Transverse colon (tissue), 4 donors: ENCODE data around the gene ABCD1. TPM values are rescaled to one million over a fixed set of nuclear protein-coding genes. Genes with fewer than 3 reads are reported as not detected.
A peak's percentile ranks its signal among the peaks of the same experiment; 100 is the strongest.

Experiments used
- DNase-seq: peaks from one replicate; pipeline ENCODE4 v3.0.0-alpha.2; 2019
- H3K27ac ChIP-seq, 4 donors: fragments of 200-600 bp; sonication (generic); 2 replicates each; pipeline ENCODE4 v1.5.1; 2016 to 2018; ENCODE audit warnings: inconsistent platforms in 4 of 4
- H3K27me3 ChIP-seq: fragments of 200-600 bp; sonication (generic); 2 replicates; pipeline ENCODE4 v1.5.1; 2017; ENCODE audit warnings: inconsistent platforms
- H3K36me3 ChIP-seq, 4 donors: fragments of 200-600 bp; sonication (generic); 2 replicates each; pipeline ENCODE4 v1.5.1; 2017 to 2019; ENCODE audit warnings: inconsistent platforms in 4 of 4
- H3K4me1 ChIP-seq, 4 donors: fragments of 200-600 bp; sonication (generic); 2 replicates each; pipeline ENCODE4 v1.5.1; 2017 to 2020; ENCODE audit warnings: inconsistent platforms in 4 of 4
- H3K4me3 ChIP-seq, 4 donors: fragments of 200-600 bp; sonication (generic); 1 replicate in 1 of 4; 2 replicates in 3 of 4; pipeline versions ENCODE4 v1.5.1 to v1.6.1; 2017 to 2019; ENCODE audit warnings: inconsistent platforms in 4 of 4
- H3K9me3 ChIP-seq, 2 donors: fragments of 200-600 bp; sonication (generic); 2 replicates each; pipeline ENCODE4 v1.5.1; 2017 to 2019; ENCODE audit warnings: inconsistent platforms in 2 of 2
- EP300 ChIP-seq: sonication (generic); formaldehyde crosslinking; IDR thresholded peaks from one replicate; pipeline ENCODE4 v1.6.1; 2017; ENCODE audit warnings: antibody characterized with exemption, low read depth
- POLR2A ChIP-seq: fragments of 450-650 bp; IDR thresholded peaks from one replicate; pipeline ENCODE4 v1.6.1; 2016; ENCODE audit warnings: antibody characterized with exemption, mild to moderate bottlenecking, moderate library complexity
- POLR2AphosphoS5 ChIP-seq, 3 donors: sonication (generic); formaldehyde crosslinking; IDR thresholded peaks; one replicate each; pipeline ENCODE4 v1.6.1; 2016; ENCODE audit warnings: antibody characterized with exemption in 3 of 3
- WGBS, 2 donors: methylation state at CpG; one replicate each; pipeline ENCODE4 v1.1.5; 2018; ENCODE audit warnings: low coverage in 1 of 2; 5-methylcytosine and 5-hydroxymethylcytosine counted together
- in situ Hi-C, 4 donors: fragments of 200-750 bp; cut with MboI; loops; one replicate each; pipeline versions ENCODE4 v1.15.0 to v1.15.1; 2017; ENCODE audit warnings: low sequenced_read_pairs in 3 of 4, low pct_ligation_motif_present in 1 of 4, low pct_unique_long_range_greater_than_20kb in 1 of 4
- intact Hi-C: fragments of 100-400 bp; cut with DNase I; formaldehyde crosslinking; loops from one replicate; pipeline ENCODE4 v1.15.1; 2023; ENCODE audit warnings: low total_unique reads
- total RNA-seq, 4 donors: library from RNA; depleted of rRNA; stranded (reverse); fragments of >200 nt; gene quantifications; one replicate each; pipeline ENCODE4 v1.1.0, GENCODE V29; 2016
- TF ChIP-seq, protein P1 (sequence below), 5 experiments: fragments of 200-600 bp in 3 of 5; fragments of 450-650 bp in 2 of 5; sonication (generic) in 3 of 5; IDR thresholded peaks; 1 replicate in 2 of 5; 2 replicates in 3 of 5; pipeline ENCODE4 v1.5.1; 2016 to 2017; ENCODE audit warnings: antibody characterized with exemption in 5 of 5, inconsistent platforms in 3 of 5, mild to moderate bottlenecking in 2 of 5, moderate library complexity in 1 of 5

ABCD1 gene
- total RNA-seq, 4 donors from 2014 or later: 7.0 to 50.5 (median 18.1) TPM

DNA sequence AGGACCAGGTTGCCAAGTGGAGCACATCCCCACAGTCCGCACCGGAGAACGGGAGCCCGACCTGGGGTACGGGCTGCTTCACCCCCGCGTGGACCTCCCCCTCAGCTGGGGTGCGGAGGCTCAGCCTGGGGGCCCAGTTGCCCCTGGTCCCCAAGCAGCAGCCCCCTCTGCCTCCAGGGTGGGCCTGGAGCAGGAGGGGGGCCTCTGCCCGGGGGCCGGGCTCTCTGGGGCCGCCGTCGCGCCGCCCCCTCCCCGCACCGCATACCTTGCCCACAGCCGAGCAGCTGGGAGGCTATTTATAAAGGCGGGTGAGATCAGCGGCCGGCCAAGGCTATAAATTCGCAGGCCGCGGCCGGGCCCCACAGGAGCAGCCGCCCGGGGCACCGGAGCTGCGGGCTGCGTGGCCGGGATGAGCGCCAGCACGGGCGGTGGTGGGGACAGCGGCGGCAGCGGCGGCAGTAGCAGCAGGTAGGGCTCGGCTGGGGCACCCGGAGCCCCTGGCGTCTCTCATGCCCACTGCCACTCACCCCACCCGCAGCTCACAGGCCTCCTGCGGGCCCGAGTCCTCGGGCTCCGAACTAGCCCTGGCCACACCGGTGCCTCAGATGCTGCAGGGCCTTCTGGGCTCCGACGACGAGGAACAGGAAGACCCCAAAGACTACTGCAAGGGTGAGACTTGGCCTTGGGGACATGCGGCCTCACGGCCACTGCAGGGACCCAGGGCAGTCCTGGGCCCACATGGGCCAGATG lies 56.2 kb downstream of the ABCD1 start, which contains the start of gene SRPK3:
TSS of gene SRPK3 (plus strand) at position 364 of the 750 bp plus-strand sequence. CDS start at position 410, 46 bp downstream.
- intact Hi-C loops: no loop called here
- H3K4me3 ChIP-seq: peak within 1 kb of the TSS in 1 of 4 donors; percentile 13
- peak within 1 kb of the TSS; percentile 64 to 80 (median 79) for H3K27ac ChIP-seq
- in situ Hi-C loops: loop anchor here in 1 of 4 donors (25.0 kb wide), 1 partner anchor 156 kb away; the partner anchor contains the start of genes ARHGAP4, NAA10 and RENBP
- no peaks in the 10 kb centered on the region for H3K9me3 ChIP-seq
- peaks cover 3% of the 10 kb centered on the region for H3K27me3 ChIP-seq
- TF ChIP-seq EP300 (no peak), POLR2AphosphoS5 (IDR thresholded peaks at IDR 0.05) (no peak), POLR2A (no peak)
- TF ChIP-seq, protein P1, sequence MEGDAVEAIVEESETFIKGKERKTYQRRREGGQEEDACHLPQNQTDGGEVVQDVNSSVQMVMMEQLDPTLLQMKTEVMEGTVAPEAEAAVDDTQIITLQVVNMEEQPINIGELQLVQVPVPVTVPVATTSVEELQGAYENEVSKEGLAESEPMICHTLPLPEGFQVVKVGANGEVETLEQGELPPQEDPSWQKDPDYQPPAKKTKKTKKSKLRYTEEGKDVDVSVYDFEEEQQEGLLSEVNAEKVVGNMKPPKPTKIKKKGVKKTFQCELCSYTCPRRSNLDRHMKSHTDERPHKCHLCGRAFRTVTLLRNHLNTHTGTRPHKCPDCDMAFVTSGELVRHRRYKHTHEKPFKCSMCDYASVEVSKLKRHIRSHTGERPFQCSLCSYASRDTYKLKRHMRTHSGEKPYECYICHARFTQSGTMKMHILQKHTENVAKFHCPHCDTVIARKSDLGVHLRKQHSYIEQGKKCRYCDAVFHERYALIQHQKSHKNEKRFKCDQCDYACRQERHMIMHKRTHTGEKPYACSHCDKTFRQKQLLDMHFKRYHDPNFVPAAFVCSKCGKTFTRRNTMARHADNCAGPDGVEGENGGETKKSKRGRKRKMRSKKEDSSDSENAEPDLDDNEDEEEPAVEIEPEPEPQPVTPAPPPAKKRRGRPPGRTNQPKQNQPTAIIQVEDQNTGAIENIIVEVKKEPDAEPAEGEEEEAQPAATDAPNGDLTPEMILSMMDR (IDR thresholded peaks at IDR 0.05): no peak
- 55% methylated on average over 5 of the region's 52 CpGs; no CpG with 5 or more reads in 1 of the 2 donors for WGBS, 2 donors
- DNase-seq: no peak
- peaks cover 4 to 21% (median 11%) of the 10 kb centered on the region in 4 donors for H3K4me1 ChIP-seq
- no peaks in the 10 kb centered on the region for H3K36me3 ChIP-seq

DNA sequence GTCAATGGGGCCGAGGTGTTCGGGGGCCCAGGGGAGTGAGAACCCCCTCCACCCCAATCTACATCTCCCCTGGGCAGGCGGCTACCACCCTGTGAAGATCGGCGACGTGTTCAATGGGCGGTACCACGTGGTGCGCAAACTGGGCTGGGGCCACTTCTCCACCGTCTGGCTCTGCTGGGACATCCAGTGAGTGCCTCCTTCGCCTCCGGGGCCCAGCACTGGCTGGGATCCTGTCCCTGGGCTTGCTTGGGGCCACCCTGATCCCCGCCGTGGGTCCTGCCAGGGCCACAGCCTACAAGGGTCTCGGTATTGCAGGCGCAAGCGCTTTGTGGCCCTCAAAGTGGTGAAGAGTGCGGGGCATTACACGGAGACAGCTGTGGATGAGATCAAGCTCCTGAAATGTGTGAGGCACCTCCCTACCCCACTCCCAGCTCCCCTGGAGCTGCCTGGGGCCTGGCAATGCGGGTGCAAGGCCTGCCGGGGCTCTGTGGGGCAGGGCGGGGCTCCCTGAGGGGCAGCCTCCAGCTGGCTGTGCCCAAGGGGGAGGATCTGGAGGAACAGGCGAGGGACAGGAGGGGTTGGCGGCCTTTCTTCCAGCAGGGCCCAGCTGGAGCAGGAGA lies 56.9 kb downstream of the ABCD1 start:
- TF ChIP-seq, protein P1 (IDR thresholded peaks at IDR 0.05): no peak
- TF ChIP-seq POLR2AphosphoS5 (IDR thresholded peaks at IDR 0.05) (no peak), EP300 (no peak), POLR2A (no peak)
- H3K27me3 ChIP-seq: peaks cover 3% of the 10 kb centered on the region
- peaks cover 4 to 21% (median 11%) of the 10 kb centered on the region in 4 donors for H3K4me1 ChIP-seq
- in situ Hi-C loops (loop anchor here in 1 of 4 donors (25.0 kb wide), 1 partner anchor 156 kb away; the partner anchor contains the start of genes ARHGAP4, NAA10 and RENBP), intact Hi-C loops (no loop called here)
- no peaks in the 10 kb centered on the region for H3K9me3 ChIP-seq
- no peaks in the 10 kb centered on the region for H3K36me3 ChIP-seq
- DNase-seq: no peak
- H3K27ac ChIP-seq: peak overlapping the region; percentile 64 to 80 (median 79)
- H3K4me3 ChIP-seq: peak overlapping the region in 1 of 4 donors; percentile 13
- 68% methylated on average over 20 of the region's 24 CpGs; no CpG with 5 or more reads in 1 of the 2 donors for WGBS, 2 donors

GRCh38 chrX:153782313-153782712 lies 57.7 kb downstream of the ABCD1 start:
- H3K27me3 ChIP-seq: peaks cover 3% of the 10 kb centered on the region
- H3K4me3 ChIP-seq: no peak overlapping the region
- no peaks in the 10 kb centered on the region for H3K9me3 ChIP-seq
- no peak for DNase-seq
- in situ Hi-C loops (loop anchor here in 1 of 4 donors (25.0 kb wide), 1 partner anchor 155 kb away; the partner anchor contains the start of genes ARHGAP4, NAA10 and RENBP), intact Hi-C loops (no loop called here)
- 43% methylated on average over 11 of the region's 11 CpGs; no CpG with 5 or more reads in 1 of the 2 donors for WGBS, 2 donors
- no peak for TF ChIP-seq POLR2A
- no peak for TF ChIP-seq EP300
- no peak for TF ChIP-seq POLR2AphosphoS5 (IDR thresholded peaks at IDR 0.05)
- TF ChIP-seq, protein P1 (IDR thresholded peaks at IDR 0.05): no peak
- H3K36me3 ChIP-seq: no peaks in the 10 kb centered on the region
- peaks cover 4 to 21% (median 11%) of the 10 kb centered on the region in 4 donors for H3K4me1 ChIP-seq
- peak overlapping the region in 3 of 4 donors; percentile 79 to 80 (median 79) for H3K27ac ChIP-seq

DNA sequence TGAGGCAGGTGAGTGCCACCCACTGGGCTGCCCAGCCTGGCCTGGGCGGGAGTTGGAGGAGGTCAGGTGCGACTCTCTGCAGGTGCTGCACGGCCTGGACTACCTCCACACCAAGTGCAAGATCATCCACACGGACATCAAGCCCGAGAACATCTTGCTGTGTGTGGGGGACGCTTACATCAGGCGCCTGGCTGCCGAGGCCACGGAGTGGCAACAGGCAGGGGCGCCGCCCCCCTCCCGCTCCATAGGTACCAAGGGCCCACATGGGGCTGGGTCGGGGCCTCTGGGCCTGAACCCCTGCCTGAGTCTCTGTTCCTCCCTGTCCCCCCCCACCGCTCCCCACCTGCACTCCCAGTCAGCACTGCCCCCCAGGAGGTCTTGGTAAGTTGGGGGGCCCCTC lies 58.2 kb downstream of the ABCD1 start:
- H3K4me3 ChIP-seq: no peak overlapping the region
- no peak for DNase-seq
- peaks cover 4 to 21% (median 11%) of the 10 kb centered on the region in 4 donors for H3K4me1 ChIP-seq
- no peaks in the 10 kb centered on the region for H3K9me3 ChIP-seq
- no peak overlapping the region for H3K27ac ChIP-seq
- 93% methylated on average over 14 of the region's 14 CpGs; no CpG with 5 or more reads in 1 of the 2 donors for WGBS, 2 donors
- no peaks in the 10 kb centered on the region for H3K36me3 ChIP-seq
- in situ Hi-C loops (loop anchor here in 1 of 4 donors (25.0 kb wide), 1 partner anchor 154 kb away; the partner anchor contains the start of genes ARHGAP4, NAA10 and RENBP), intact Hi-C loops (no loop called here)
- TF ChIP-seq, protein P1 (IDR thresholded peaks at IDR 0.05): no peak
- no peak for TF ChIP-seq EP300
- TF ChIP-seq POLR2A: no peak
- TF ChIP-seq POLR2AphosphoS5 (IDR thresholded peaks at IDR 0.05): no peak
- peaks cover 3% of the 10 kb centered on the region for H3K27me3 ChIP-seq
